ENCODE results near the gene DHRSX.
"Not testable (repeated sequence)": the region's sequence is repeated elsewhere in the genome, so short reads cannot be mapped to it uniquely, and the experiment has no call there.

DHRSX gene

DNA sequence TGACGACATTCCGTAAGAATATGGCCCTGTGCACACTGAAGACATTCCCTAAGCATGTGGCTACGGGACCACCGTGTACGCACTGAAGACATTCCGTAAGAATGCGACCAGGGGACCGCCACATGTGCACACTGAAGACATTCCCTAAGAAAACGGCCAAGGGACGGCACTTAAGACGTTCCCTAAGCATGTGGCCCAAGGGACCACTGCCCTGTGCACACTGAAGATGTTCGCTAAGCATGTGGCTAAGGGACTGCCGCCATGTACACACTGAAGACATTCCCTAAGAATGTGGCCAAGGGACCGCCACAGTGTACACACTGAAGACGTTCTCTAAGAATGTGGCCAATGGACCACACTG, 21.4 kb downstream of the DHRSX start:
- no peak for TF ChIP-seq CTCF (IDR thresholded peaks at IDR 0.05; ENCODE audit: borderline replicate concordance, insufficient read depth, low read depth, low read length)
- no peak overlapping the region for H3K4me3 ChIP-seq (ENCODE audit: low read depth, low read length)

DNA sequence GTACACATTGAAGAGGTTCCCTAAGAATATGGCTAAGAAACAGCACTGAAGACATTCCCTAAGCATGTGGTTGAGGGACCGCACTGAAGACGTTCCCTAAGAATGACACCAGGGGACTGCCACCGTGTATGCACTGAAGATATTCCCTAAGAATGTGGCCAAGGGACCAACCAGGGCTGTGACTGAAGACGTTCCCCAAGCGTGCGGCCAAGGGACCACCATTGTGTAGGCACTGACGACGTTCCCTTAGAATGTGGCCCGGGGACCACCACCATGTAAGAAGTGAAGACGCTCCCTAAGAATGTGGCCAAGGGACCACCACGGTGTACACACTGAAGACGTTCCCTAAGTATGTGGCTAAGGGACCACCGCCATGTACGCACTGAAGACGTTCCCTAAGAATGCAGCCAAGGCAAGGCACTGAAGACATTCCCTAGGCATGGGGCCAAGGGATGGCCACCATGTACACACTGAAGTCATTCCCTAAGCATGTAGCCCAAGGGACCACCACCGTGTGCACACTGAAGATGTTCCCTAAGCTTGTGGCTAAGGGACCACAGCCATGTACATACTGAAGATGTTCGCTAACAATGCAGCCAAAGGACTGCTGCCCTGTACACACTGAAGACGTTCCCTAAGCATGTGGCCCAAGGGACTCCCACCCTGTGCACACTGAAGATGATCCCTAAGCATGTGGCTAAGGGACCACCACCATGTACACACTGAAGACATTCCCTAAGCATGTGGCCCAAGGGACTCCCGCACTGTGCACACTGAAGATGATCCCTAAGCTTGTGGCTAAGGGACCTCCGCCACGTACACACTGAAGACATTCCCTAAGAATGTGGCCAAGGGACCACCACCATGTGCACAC, 22.0 kb downstream of the DHRSX start:
- no peak for TF ChIP-seq CTCF (IDR thresholded peaks at IDR 0.05; ENCODE audit: borderline replicate concordance, insufficient read depth, low read depth, low read length)
- H3K4me3 ChIP-seq (ENCODE audit: low read depth, low read length): no peak overlapping the region

DNA sequence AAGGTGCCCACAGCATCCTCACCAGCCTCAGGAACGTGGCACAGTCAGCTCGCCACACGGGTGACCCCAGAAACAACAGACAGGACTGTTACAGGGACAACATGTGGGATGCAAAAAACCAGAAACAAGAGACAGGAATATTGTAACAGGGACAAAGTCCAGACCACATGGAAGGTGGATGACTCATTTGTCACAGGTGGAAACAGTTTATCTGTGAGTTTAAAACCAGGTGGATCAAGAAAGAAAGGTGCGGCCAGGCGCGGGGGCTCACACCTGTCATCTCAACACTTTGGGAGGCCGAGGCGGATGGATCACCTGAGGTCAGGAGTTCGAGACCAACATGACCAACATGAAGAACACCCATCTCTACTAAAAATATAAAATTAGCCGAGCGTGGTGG, 23.5 kb downstream of the DHRSX start:
- H3K4me3 ChIP-seq (ENCODE audit: low read depth, low read length): not testable (repeated sequence)

DNA sequence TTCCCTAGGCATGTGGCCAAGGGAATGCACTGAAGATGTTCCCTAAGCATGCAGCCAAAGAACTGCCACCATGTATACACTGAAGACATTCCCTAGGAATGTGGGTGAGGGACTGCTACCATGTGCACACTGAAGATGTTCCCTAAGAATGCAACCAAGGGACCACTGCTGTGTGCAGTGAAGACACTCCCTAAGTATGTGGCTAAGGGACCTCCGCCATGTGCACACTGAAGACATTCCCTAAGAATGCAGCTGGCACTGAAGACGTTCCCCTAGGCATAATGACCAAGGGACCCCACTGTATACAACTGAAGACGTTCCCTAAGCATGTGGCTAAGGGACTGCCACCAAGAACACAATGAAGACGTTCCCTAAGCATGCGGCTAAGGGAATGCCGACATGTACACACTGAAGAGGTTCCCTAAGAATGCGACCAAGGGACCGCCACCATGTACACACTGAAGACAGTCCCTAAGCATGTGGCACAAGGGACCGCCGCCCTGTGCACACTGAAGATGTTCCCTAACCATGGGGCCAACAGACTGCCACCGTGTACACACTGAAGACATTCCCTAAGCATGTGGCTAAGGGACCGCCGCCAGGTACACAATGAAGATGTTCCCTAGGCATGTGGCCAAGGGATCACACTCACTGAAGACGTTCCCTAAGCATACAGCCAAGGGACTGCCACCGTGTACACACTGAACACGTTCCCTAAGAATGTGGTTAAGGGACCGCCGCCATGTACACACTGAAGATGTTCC, 25.6 kb downstream of the DHRSX start:
- no peak for TF ChIP-seq CTCF (IDR thresholded peaks at IDR 0.05; ENCODE audit: borderline replicate concordance, insufficient read depth, low read depth, low read length)
- H3K4me3 ChIP-seq (ENCODE audit: low read depth, low read length): no peak overlapping the region

- H3K4me3 ChIP-seq (ENCODE audit: low read depth, low read length): no peak overlapping the region
Observed at GRCh38 chrX:2474280-2474962, 26.4 kb downstream of the DHRSX start.

DNA sequence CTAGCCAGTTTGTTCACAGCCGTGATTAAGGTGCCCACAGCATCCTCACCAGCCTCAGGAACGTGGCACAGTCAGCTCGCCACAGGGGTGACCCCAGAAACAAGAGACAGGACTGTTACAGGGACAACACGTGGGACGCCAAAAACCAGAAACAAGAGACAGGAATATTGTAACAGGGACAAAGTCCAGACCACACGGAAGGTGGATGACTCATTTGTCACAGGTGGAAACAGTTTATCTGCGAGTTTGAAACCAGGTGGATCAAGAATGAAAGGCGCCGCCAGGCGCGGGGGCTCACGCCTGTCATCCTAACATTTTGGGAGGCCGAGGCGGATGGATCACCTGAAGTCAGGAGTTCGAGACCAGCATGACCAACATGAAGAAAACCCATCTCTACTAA, 27.7 kb downstream of the DHRSX start:
- H3K4me3 ChIP-seq (ENCODE audit: low read depth, low read length): not testable (repeated sequence)

More at GRCh38 chrX:2474280-2474962, 26.4 kb downstream of the DHRSX start:
- no peak for TF ChIP-seq CTCF (IDR thresholded peaks at IDR 0.05; ENCODE audit: borderline replicate concordance, insufficient read depth, low read depth, low read length)

- no peak overlapping the region for H3K4me3 ChIP-seq (ENCODE audit: low read depth, low read length)
- TF ChIP-seq CTCF (IDR thresholded peaks at IDR 0.05; ENCODE audit: borderline replicate concordance, insufficient read depth, low read depth, low read length): no peak
Observed at GRCh38 chrX:2471641-2472040, 29.1 kb downstream of the DHRSX start.

DNA sequence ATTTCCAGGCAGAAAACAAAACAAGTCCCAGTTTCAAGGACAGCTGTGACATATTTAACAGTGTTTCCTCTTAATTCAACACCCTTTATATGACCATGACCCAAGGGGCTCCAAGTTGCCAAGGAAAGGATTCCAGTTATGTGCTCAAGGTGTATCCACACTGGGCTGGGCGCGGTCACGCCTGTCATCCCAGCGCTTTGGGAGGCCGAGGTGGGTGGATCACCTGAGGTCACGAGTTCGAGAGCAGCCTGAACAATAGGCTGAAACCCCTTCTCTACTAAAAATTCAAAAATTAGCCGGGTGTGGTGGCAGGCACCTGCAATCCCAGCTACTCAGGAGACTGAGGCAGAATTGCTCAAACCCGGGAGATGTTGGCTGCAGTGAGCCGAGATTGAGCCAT, 29.6 kb downstream of the DHRSX start:
- H3K4me3 ChIP-seq (ENCODE audit: low read depth, low read length): not testable (repeated sequence)

GRCh38 chrX:2469852-2470251, 30.9 kb downstream of the DHRSX start:
- not testable (repeated sequence) for H3K4me3 ChIP-seq (ENCODE audit: low read depth, low read length)

All from GM12875 (cell line).